NK-92 (cell line): ENCODE data around the gene OR6B2.

Experiments
- DNase-seq: peaks from one replicate; lab custom pipeline; 2025; ENCODE audit not compliant: unreplicated experiment; lab: John Stamatoyannopoulos, UW

The OR6B2 gene

GRCh38 chr2:239983004-239983778 is 47.0 kb downstream of the OR6B2 start:
- DNase-seq, result no peak
